ENCODE data around the gene AKR1D1.
"Not testable (repeated sequence)": the region's sequence is repeated elsewhere in the genome, so short reads cannot be mapped to it uniquely, and the experiment has no call there.

The AKR1D1 gene

DNA sequence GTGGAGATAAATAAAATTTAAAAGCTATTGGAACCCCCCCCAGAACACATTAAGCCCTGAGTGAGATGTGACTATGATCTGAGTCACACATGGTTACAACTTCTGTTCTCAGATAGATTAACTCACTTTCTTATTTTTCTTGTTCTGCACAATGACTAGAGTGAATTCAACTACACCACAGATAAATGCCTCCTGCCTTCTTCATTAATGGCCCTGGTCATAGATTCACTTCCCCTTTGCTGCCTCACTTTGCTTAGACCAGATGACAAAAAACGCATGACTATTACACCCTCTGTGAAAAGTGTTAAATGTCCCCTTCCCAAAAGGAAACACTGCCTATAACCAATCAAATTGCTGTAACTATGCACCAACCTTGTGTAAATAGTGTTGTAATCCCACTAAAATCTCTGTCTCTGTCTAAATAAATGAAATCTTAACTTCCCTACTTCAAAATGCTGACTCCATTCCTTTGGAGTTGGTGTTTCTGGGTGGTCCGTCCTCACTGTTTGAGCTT, 49.4 kb downstream of the AKR1D1 start:
- no peak for DNase-seq

DNA sequence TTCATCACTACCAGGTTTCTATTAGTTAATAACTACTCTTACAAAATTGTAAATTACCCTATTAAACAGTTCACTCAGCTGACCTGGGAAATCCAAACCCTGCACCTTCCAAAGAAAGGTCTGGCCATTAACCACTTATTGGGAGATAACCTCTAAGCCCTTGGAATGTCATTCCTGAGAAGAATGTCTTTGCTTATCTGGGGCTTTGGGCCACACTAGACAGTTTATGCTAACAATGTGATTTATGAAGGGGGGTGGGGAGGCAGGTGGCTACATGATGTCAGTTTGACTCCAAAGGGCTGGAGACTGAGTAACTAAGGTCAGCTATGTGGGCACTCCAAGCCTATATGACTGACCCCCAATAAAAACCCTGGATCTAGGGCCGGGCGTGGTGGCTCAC, 50.7 kb downstream of the AKR1D1 start:
- DNase-seq = no peak

DNA sequence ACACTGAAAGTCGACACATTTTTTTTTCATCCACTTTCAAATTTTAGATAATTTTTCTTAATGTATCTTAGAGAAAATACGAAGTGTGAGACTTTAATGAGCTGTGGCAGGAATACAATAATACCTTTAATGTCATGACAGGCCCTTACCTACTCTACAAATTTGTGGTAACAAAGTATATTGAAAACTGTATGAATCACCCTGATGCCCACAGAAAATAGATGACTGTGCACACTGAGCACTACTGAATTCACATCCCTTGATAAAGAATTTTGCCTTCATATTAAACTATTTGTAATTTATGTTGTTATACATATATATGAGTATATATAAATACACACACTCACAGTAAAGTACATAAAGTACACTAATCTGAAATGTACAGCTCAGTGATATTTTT, 51.7 kb downstream of the AKR1D1 start:
- DNase-seq = no peak

DNA sequence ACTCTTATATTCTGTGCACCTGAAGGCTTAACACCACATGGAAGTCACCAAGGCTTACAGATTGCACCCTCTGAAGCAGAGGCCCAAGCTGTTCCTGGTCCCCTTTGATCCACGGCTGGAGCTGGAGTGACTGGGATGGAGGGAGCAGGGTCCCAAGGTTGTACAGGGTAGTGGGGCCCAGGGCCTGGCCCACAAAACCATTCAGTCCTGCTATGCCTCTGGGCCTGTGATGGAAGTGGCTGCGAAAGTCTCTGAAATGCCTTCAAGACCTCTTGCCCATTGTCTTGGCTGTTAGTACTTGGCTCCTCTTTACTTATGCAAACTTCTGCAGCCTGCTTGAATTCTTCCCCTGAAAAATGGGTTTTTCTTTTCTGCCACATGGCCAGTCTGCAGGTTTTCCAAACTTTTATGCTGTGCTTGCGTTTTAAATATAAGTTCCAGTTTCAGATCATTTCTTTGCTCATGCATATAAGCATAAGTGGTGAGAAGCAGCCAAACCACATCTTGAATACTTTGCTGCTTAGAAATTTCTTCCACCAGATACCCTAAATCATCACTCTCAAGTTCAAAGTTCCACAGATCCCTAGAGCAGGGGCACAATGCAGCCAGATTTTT, 53.4 kb downstream of the AKR1D1 start:
- no peak for DNase-seq

DNA sequence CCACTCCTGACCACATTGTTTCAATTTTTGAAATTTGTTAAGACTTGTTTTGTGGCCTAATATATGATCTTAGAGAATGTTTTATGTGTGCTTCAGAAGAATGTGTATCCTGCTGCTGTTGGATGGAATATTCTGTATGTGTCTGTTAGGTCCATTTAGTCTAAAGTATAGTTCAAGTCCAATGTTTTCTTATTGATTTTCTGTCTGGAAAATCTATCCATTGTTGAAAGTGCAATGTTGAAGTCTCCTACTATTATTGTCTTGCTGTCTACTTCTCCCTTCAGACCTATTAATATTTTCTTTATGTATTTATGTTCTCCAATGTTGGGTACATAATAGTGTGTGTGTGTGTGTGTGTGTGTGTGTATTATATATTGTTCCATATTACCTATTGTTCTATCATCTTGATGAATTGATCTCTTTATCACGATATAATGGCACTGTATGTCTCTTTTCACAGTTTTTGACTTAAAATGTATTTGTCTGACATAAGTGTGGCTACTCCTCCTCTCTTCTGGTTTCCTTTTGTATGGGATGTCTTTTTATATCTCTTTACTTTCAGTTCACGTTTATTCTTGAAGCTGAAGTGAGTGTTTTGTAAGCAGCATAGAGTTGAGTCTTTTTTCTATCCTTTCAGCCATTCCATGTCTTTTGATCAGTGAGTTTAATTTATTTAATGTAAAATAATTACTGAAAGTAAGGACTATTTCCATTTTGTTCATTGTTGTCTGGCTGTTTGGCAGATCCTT, 61.3 kb downstream of the AKR1D1 start:
- DNase-seq = no peak

DNA sequence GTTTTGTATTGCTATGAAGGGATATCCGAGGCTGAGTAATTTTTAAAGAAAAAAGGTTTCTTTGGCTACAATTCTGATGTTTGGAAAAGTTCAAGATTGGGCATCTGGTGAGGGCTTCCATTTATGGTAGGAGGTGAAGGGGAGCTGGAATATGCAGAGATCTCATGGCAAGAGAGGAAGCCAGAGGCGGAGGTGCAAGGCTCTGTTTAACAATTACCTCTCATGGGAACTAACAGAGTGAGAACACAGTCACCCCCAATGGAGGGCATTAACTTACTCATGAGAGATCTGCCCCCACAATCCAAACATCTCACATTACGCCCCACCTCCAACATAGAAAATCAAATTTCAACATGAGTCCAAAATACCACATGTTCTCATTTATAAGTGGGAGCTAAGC, 62.0 kb downstream of the AKR1D1 start:
- DNase-seq = no peak

DNA sequence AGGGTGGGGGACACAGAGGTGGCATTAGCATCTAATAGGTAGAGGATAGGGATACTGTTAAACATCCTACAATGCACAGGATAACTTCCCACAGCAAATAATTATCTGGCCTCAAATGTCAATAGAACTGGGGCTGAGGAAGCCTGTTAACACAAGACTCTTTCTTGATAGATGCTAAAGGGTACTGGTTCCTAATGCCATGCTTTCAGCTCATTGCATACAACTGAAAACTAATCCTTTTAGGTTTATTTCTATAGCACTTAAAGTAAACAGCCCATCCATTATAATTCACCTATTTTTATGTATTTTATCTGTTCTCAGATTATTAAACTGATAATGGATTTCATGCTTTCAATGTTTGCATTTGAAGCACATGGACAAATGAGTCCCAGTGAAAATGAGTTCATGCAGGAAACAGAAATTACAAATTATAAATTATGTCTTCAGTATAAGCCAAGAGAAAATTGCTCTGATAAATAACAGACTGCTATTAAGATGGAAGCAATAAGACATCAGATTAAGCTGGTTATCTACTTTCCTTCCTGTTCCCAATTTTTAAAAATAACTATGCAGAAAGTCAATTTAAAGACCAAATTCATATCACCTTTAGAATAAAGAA, 66.4 kb downstream of the AKR1D1 start:
- DNase-seq = no peak

DNA sequence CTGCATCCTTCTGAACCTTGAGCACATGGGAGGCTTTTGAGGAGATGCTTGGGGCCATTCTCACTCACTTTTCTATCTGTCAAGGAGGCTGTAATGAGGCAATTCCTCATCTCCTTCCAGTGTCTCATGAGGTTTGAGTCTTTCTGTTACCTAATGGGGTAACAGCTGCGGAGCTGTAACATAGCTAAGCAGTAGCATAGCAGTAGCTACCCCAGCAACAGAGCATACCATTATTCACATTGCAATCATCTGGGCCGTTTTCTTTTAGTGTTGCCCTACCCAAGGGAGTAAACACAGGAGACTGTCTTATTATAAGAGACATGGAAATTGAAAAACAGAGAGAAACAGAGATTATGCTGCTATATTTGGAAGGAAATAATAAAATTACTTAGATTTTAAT, 68.7 kb downstream of the AKR1D1 start:
- no peak for DNase-seq

DNA sequence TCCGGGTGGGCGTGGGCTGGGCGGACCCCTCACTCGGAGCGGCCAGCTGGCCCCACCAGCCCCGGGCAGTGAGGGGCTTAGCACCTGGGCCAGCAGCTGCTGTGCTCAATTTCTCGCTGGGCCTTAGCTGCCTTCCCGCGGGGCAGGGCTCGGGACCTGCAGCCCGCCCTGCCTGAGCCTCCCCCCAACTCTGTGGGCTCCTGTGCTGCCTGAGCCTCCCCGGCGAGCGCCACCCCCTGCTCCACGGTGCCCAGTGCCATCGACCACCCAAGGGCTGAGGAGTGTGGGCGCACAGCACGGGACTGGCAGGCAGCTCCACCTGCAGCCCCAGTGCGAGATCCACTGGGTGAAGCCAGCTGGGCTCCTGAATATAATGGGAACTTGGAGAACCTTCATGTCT, 70.0 kb downstream of the AKR1D1 start:
- not testable (repeated sequence) for DNase-seq

DNA sequence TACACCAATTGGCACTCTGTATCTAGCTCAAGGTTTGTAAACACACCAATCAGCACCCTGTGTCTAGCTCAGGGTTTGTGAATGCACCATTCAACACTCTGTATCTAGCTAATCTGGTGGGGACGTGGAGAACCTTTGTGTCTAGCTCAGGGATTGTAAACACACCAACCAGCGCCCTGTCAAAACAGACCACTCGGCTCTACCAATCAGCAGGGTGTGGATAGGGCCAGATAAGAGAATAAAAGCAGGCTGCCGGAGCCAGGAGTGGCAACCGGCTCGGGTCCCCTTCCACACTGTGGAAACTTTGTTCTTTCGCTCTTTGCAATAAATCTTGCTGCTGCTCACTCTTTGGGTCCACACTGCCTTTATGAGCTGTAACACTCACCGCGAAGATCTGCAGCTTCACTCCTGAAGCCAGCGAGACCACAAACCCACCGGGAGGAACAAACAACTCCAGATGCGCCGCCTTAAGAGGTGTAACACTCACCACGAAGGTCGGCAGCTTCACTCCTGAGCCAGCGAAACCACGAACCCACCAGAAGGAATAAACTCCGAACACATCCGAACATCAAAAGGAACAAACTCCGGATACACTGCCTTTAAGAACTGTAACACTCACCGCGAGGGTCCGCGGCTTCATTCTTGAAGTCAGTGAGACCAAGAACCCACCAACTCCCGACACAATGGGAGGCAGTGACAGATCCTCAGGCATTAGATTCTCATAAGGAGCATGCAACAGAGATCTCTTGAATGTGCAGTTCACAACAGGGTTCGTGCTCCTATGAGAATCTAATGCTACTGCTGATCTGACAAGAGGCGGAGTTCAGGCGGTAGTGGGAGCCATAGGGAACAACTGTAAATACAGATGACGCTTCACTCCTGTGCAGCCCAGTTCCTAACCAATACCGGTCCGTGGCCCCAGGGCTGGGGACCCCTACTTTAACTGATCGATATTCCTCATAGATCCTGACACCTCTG, 70.8 kb downstream of the AKR1D1 start:
- DNase-seq = not testable (repeated sequence)

DNA sequence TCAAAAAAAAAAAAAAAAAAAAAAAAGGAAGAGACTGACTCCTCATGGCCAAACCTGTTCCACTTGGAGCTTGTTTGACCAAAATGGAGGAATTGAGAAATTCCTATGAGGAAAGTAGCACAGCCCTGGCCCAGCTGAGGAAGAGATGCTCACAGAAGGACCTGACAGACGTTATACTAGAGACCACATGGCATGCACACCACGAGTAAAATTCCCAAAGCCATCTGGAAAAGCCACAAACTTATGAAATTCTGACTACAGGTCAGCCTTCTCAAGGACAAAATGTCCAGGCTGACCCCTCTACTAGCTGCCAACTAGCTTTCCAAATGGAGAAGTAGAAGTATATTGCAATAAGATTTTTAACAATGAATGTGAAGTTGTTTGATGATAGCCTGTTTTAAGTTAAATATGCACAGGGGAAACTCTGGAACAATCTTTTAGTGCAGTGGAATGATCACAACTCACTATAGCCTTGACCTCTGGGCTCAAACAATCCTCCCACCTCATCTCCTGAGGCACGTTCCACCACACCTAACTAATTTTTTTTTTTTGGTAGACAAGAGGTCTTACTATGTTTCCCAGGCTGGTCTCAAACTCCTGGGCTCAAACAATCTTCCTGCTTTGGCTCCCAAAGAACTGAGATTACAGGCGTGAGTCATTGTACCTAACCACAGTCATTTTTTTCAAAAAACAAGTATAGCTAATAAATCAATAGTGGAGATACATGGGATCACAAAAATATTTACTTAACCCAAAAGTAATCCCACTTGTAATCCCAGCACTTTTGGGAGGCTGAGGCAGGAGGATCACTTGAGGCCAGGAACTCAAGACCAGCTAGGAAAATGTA, 75.7 kb downstream of the AKR1D1 start:
- no peak for DNase-seq

DNA sequence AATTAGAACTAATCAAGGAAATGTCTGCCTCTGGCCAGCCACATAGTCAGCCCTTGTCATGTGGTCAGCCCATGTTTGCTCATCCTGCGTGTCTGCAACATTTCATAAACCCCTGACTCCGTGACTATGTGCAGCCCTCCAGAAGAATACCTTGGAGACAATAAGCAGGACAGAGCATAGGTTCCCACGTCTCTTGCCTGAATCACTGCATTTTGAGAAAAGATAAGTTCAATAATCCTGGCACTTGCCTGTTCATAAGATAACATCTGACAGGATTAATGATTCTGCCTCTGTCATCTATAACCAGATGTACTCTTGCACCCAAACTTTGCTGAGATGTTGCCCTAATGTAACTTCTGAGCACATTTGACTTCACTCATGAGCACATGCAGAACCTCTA, 78.4 kb downstream of the AKR1D1 start:
- DNase-seq = no peak

DNA sequence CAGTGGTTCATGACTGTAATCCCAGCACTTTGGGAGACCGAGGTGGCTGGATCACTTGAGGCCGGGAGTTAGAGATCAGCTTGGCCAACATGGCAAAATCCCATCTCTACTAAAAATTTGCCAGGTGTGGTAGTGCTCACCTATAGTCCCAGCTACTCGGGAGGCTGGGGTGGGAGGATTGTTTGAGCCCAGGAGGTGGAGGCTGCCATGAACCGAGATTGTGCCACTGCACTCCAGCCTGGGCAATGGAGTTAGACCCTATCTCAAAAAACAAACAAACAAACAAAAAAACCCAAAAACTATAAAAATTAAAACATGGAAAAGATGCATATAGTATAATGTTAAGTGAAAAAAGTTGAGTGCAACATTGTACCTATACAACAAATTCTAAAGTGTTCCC, 81.4 kb downstream of the AKR1D1 start:
- no peak for DNase-seq

DNA sequence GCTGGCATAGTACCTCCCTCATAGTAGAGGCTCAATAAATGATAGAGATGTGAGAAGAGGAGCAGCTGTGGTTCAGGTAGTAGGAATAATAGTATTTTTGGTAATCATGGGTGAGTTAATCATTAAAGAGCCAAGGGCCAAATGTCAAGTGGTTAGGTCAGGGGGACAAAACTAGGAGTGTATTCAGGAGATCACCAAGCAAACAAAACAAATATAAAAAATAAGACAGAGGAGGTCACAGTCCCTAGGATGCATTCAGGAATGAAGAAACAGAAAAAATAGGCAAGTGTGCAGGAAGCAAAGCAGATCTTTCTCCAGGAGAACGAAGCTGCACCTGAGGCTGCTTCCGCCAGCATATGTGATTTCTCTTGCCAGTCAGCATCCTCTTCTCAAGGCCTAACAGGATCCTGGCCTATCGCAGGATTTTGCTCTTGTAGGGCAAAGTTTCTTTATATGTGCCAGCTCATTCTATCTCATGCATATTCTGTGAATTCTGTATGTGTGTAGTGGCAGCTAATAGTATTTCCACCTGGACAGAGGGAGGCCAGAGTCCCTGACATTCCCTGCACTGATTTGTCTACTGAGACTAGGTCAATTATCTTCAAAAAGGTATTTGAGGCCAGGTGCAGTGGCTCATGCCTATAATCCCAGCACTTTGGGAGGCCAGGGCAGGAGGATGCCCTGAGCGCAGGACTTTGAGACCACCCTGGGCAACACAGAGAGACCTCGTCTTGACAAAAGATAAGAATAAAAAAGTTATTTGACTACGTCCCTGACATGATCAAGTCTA, 82.7 kb downstream of the AKR1D1 start:
- DNase-seq = no peak

DNA sequence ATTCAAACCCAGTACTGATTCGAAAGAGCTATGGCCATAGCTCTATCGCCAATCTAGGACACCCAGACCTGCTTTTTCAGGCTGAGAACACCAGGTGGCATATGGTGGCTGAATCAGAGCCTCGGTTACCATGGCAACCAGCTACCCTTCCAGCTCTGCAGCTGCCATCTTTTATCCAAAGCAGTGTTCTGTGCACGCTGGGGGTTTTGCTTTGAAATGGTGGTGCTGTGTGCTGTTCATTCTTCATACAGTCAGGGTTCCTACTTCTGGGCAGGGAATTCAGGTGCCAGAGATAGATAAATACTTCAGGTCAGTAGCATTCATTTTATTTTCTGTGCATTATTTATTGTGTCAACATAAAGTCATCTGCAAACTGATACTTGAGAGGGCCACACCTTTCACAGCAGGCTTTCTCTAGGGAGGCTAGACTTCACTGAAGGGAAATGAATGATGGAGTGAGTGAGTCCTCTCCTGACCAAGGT, 85.4 kb downstream of the AKR1D1 start:
- DNase-seq = peak; percentile 65

DNA sequence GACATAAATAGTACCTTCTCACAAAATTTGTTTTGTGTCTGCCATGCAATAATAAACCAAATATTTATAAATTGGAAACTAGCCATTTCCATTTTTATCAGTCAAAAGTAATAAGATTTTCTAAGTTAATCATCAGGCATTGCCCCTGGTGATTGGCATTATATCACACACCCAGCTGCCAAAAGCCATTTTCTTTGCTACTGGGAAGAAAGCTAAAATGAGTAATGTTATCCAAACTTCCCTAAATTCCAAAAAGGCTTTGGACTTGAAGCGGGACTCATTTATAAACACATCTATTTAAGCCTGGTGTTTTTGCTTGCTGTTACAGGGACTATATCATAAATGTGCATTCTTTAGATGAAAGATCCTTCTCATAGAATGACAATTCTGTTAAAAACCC, 86.0 kb downstream of the AKR1D1 start:
- DNase-seq = no peak

DNA sequence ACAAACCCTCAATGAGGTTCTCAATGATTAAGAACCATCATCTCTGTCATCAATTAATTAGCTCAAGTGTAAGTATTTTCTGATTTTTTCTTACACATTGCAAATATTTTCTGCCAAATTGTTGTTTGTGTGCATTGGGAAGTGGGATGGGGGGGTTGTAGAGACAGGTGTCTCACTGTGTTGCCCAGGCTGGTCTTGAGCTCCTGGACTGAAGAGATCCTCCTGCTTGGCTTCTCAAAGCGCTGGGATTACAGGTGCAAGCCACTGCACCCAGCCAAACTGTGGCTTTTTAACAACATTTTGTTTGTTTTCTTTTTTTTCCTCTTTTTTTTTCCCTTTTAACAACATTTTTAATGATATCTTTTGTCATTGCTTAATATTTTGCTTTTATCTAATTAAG, 87.5 kb downstream of the AKR1D1 start:
- no peak for DNase-seq

DNA sequence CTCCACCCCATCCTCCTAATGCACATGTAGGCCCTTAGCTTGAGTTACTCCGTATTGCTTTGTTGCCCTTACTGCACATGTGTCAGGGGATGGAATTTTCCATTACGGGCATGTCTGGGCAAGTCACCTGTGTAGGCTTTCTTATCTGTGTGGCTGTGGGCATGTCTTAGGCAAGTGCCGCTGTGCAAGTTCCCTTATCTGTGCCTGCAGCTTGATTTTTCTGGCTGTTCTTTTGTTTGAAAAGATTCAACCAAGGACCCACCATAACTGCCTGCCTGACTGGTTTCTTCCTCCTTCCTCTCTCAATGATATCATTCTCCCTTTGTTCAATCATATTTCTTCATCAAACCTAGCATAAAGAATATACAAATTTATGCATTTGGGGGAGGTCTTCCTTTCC, 88.5 kb downstream of the AKR1D1 start:
- no peak for DNase-seq

DNA sequence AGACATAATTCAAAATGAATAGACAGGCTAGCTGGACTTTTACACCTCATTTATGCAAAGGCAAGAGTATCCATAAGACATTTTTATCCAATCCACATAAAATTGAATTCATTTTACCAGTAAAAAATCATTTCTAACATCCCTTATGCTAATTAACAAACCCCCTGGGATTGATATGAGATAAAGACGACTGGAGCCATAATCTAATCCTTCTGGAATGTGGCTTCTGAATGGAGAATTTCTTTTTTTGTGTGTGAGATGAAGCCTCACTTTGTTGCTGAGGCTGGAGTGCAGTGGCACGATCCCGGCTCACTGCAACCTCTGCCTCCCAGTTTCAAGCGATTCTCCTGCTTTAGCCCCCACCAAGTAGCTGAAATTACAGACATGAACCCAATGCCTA, 90.4 kb downstream of the AKR1D1 start:
- no peak for DNase-seq

DNA sequence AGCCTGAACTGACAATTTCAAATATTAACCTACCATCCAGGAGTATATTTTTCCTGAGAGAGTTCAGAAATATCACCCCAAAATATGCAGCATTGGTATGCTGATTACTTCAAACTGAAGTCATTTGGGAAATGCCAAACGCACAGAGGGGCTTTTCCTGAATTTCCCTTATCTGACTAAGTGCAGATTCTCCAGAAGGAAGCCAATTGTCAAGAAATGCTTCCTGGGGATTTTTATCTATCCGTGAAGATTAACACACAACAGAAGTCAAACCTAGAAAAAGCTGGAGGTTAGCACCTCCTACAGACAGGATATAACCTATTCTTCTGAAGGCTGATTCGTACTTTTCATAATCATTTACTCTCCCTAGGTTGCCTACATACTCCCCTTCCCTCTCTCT, 91.0 kb downstream of the AKR1D1 start:
- DNase-seq = peak; percentile 0

DNA sequence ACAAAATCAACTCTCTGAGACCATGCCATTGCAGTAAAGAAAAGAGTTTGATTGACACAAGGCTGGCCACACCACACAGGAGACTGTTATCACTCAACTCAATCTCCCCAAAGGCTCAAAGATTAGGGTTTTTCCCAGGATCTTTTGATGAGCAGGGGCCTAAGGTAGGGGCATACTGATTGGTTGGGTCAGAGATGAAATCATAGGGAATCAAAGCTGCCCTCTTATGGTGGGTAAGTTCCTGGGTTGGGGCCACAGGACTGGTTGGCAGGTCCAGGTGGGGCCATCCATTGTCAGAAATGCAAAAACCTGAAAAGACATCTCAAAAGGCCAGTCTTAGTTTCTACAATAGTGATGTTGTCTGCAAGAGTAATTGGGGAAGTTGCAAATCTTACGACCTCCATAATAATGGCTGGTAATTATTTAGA, 91.6 kb downstream of the AKR1D1 start:
- no peak for DNase-seq

All from fibroblast of skin of scalp (primary cell).